T-helper 1 cell treated with Interleukin-12 subunit alpha and Interleukin-12 subunit beta and Interleukin-4 antibody, amounts not matched to agents 30 ng/mL and 1 ng/mL, for 36 hours (primary cell): ENCODE data around the gene FIBCD1. TPM values are rescaled to one million over a fixed set of nuclear protein-coding genes. Genes with fewer than 3 reads are reported as not detected.

Source experiments
- intact Hi-C: fragments of 100-400 bp; cut with micrococcal nuclease; formaldehyde crosslinking; loops from one replicate; pipeline ENCODE4 v1.15.1; 2024
- total RNA-seq: library from RNA; stranded (reverse); gene quantifications from 2 replicates; pipeline ENCODE4 v1.2.3, GENCODE V29; 2022

Gene FIBCD1
- total RNA-seq, 1 donor from 2014 or later: not detected

- intact Hi-C loops: no loop called here
Measured at GRCh38 chr9:130884111-130884531, 54.9 kb downstream of the FIBCD1 start.

DNA sequence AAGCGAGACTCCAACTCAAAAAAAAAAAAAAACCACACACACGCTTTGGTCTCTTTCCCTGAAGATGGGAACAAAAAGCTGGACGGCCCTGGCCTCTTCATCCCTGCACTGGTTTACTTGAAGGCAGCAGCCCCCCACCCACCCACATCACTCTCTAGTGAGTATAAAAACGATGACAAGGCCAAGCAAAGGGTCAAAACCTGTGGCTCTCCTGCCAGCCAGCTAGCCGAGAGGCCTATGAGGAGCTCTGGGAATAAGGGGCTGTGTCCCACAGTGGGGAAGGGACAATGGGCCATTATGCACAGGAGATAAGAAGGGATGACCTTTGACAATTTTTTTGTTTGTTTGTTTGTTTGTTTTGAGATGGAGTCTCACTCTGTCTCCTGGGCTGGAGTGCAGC is 55.6 kb downstream of the FIBCD1 start:
- intact Hi-C loops: no loop called here

DNA sequence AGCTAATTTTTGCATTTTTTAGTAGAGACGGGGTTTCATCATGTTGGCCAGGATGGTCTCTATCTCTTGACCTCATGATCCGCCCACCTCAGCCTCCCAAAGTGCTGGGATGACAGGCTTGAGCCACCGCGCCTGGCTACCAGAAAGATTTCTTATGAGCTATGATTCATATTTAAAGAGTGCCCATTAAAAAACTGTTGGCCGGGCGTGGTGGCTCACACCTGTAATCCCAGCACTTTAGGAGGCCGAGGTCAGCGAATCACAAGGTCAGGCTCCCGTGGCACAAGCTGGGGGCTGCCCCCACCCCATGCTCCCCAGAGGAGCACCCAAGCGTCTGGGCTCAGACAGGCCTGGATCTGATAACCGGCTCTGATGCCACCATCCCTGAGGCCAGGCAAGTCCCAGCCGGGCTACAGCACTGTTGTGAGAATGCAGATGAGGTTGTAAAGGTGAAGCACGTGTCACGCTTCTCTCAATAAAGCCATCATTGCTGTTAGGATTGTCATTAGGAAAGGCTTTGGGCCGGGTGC is 56.3 kb downstream of the FIBCD1 start:
- intact Hi-C loops: no loop called here

- intact Hi-C loops: no loop called here
Measured at GRCh38 chr9:130881516-130881915, 57.5 kb downstream of the FIBCD1 start.

DNA sequence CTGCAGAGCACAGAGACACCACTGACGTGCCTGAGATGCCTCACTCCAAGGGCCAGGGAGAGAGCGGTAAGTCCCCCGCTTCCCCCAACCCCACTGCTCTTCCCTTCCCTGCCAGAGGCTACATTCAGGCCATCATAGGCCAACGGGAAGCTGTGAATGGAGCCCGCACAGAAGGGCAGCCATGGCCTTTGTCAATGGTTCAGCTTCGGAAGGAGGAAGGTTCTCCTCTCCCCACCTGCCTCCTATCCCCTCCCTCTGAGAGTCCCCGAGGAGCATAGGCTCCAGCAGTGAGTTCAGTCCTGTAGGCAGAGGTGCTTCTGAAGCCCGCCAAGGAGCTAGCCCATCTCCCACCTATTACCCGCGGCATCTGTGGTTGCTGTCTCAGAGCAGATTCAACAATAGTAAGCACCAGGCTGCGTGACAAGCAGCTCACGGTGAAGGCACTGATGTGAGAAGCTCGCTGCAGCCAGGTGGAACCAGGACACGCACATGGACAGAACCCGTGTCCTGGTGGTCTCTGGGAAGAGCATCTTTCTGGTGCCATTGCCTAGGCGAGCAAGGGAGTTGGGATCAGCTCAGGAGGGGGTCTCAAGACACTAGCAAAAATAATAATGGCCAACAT is 58.3 kb downstream of the FIBCD1 start:
- intact Hi-C loops: no loop called here

- intact Hi-C loops: no loop called here
Measured at GRCh38 chr9:130879863-130880411, 59.1 kb downstream of the FIBCD1 start.

DNA sequence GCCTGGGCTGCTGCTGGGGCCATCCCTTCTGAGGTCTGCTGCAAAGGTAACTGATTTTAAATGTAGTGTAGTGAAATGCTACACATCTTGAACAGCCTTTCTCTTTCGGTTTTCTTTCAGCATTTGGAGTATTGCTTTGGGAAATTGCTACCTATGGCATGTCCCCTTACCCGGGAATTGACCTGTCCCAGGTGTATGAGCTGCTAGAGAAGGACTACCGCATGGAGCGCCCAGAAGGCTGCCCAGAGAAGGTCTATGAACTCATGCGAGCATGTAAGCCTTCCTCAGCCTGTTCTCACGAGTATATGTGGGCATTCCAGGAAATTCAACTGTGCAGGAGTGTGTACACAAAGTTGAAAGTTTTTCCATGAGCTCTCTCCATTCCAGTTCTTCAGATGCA is 60.8 kb downstream of the FIBCD1 start:
- intact Hi-C loops: no loop called here

DNA sequence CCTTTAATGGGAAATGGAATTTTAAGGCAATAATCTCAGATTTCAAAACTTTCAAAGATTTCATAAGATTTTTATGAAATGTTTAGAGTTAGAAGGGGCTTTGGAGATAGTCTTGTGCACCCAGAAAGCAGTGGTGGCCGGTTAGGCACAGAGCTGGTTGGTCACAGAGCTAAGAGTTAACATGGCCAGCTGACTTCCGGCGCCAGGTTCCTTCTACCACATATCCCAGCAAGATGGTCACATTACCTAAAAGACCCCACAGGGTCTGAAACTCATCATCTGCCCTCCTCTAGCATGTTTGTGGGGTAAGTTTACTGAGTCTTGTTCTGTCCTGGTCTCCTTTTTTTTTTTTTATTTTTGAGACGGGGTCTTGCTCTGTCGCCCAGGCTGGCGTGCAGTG is 61.7 kb downstream of the FIBCD1 start:
- intact Hi-C loops: no loop called here

- intact Hi-C loops: no loop called here
Measured at GRCh38 chr9:130874783-130875182, 64.3 kb downstream of the FIBCD1 start.

GRCh38 chr9:130873966-130874365 is 65.1 kb downstream of the FIBCD1 start:
- intact Hi-C loops: no loop called here

- intact Hi-C loops: no loop called here
Measured at GRCh38 chr9:130872912-130873503, 66.0 kb downstream of the FIBCD1 start.

DNA sequence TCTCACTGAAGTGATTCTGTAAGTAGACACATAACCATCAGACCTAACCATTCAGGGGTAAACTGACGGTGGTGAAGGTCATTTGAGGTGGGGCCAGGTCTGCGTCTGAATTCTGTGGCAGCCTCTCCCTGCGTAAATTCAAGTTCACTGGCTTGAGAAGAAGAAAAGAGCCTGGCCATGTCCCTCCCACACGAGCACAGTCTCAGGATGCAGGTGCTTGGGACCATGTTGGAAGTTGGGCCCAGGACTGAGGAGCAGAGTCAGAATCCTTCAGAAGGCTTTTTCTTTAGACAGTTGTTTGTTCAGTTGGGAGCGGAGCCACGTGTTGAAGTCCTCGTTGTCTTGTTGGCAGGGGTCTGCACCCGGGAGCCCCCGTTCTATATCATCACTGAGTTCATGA is 66.5 kb downstream of the FIBCD1 start:
- intact Hi-C loops: no loop called here

DNA sequence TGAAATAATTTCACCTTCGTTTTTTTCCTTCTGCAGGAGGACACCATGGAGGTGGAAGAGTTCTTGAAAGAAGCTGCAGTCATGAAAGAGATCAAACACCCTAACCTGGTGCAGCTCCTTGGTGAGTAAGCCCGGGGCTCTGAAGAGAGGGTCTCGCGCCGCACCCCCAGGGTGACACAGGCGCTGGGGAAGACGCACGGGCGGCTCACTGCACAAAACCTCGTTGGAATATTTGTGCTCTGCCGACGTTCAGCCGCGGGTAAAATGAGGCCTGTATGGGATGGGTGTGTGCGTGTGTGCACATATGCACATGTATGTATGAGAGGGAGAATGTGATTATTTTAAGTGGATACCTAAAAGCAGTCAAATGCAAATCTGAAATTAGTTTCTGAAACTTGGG is 67.0 kb downstream of the FIBCD1 start:
- intact Hi-C loops: no loop called here

DNA sequence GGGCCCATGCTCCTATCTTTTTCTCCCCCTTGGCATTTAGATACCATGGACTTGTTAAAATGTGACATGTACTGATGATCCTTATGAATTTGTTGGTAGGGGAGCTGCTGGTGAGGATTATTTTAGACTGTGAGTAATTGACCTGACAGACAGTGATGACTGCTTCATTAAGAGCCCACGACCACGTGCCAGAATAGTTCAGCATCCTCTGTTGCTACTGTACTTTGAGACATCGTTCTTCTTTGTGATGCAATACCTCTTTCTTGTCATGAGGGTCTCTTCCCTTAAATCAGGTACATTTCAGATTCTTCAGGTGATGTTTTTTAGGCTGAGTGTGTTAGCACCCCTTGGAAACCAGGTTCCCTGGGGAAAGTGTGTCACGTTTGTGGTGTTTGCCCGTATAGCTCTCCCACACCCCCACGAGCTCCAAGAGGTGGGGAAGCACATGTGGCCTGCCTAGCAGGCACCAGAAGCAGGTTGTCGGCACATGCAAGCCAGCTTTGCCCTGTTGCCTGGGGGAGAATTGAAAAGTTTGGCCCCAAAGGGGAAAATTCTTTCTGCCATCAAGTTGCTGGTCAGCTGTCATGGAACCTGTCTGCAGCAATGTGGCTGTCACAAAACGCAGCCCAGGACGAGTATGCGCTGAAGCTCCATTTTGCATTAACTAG is 67.5 kb downstream of the FIBCD1 start:
- intact Hi-C loops: no loop called here

DNA sequence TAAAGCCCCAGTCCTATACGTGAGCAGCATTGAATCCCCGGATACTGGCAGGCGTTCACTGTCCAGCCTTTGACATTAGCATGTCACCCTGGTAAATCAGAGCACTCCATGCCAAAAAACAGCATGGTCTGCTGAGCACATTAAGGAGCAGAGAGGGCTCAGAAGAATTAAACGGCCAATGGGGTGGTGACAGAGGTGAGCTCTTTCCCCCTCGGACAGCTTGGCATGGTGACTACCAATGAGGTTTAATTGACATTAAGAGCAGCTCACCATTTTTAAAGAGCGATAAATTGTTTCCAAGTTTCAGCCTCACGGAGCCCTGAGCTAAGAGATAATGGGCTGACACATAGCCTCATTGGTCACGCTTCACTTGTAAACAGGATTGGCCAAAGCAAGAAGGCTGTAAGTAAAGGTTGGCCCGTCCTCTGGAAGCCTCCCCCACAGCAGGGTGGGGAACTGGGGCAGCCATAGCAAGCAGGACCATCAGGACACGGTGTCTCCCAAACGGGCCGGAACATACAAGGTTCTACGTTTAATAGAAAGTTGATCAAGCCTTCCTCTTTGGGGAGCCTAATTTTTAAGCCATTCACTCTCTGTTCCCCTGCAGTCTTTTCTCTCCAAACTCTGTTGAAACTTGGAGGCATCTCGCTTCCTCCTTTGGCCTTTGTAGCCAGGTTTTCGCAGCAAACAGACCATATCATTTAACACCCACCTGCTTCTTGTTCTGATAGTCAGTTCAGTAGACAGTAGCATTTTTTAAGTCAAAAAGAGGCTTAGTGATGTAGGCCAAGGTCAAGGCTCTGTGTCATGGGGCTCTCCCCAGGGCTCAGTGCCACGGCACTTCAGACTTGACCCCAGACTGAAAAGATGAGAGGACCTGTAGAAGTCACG is 68.3 kb downstream of the FIBCD1 start:
- intact Hi-C loops: no loop called here

DNA sequence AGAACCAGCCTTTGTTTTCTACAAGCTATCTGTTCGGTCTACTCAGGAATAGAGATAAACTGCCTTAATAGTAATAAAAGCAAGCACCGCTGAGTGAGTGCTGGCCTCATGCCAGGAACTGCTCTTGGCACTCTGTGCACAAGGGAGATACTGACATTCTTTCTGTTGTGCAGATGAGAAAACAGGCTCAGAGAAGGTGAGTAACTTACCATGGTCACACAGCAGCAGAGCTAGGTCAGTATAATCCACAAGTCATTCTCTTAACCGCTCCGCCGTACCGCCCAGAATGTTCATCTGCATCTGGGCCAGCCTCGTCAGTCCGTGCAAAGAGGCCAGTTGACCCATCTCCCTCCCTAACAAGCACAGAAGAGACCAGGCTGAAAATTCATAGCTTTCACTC is 69.8 kb downstream of the FIBCD1 start:
- intact Hi-C loops: loop anchor here (5.0 kb wide), 1 partner anchor 407 kb away; no protein-coding TSS in a partner anchor

GRCh38 chr9:130868230-130868629 is 70.8 kb downstream of the FIBCD1 start:
- intact Hi-C loops: loop anchor here (5.0 kb wide), 1 partner anchor 406 kb away; no protein-coding TSS in a partner anchor

DNA sequence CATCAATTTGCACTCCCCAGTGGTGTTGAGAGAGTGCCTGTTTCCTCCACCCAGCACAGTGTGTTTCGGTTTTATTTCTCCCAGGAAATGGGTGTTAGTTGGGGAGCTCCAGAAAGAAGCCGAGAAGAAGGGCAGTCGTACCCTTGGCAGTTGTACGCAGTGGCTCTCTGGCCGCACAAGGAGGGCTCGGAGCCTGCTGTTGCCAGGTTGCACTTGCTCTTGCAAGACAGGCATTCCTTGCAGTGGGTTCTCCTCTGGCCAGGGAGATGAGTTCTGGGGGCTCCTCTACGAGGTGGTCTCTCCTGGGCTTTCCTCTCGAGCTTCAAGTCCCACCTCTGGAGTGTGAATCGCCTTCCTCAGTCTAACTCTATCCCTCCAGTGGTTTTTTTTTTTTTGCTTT is 71.5 kb downstream of the FIBCD1 start:
- intact Hi-C loops: loop anchor here (5.0 kb wide), 1 partner anchor 405 kb away; no protein-coding TSS in a partner anchor

- intact Hi-C loops: loop anchor here (1.0 to 5.0 kb wide), 2 partner anchors 75 to 404 kb away; no protein-coding TSS in a partner anchor
Measured at GRCh38 chr9:130866474-130866965, 72.5 kb downstream of the FIBCD1 start.

GRCh38 chr9:130865921-130866320 is 73.1 kb downstream of the FIBCD1 start:
- intact Hi-C loops: loop anchor here (1.0 to 5.0 kb wide), 2 partner anchors 75 to 404 kb away; no protein-coding TSS in a partner anchor

GRCh38 chr9:130864541-130864940 is 74.5 kb downstream of the FIBCD1 start:
- intact Hi-C loops: no loop called here
